Measurements from ENCODE around the gene NCBP2L. TPM values are rescaled to one million over a fixed set of nuclear protein-coding genes. Genes with fewer than 3 reads are reported as not detected.

The NCBP2L gene
- total and polyA plus RNA-seq, 11 donors: not detected

- 53 to 90% (median 78%) methylated on average over 3 of the region's 3 CpGs for WGBS, 4 donors
- no peak for TF ChIP-seq POLR2A (IDR thresholded peaks at IDR 0.05)
- no peak for TF ChIP-seq CTCF (IDR thresholded peaks at IDR 0.05)
- Histone ChIP-seq H3K27ac (peak overlapping the region in 7 of 12 donors; percentile 0 to 73 (median 59)), H3K9me3 (no peaks in the 10 kb centered on the region), H3K4me1 (peaks cover 0 to 72% (median 35%) of the 10 kb centered on the region in 12 donors), H3K36me3 (no peaks in the 10 kb centered on the region), H3K4me3 (no peak overlapping the region), H3K27me3 (peaks cover 0 to 4% (median 0%) of the 10 kb centered on the region in 9 donors)
- intact Hi-C loops (cut with DNase I): no loop called here
- DNase-seq: no peak
- ATAC-seq: peak in 1 of 4 donors; percentile 7
Observed at GRCh38 chrX:107752714-107753113, 24.8 kb upstream of the NCBP2L start.

GRCh38 chrX:107753187-107753586 lies 24.3 kb upstream of the NCBP2L start:
- Histone ChIP-seq H3K9me3 (no peaks in the 10 kb centered on the region), H3K4me1 (peaks cover 0 to 68% (median 33%) of the 10 kb centered on the region in 12 donors), H3K36me3 (no peaks in the 10 kb centered on the region), H3K27ac (peak overlapping the region in 7 of 12 donors; percentile 0 to 73 (median 59)), H3K27me3 (peaks cover 0 to 4% (median 0%) of the 10 kb centered on the region in 9 donors), H3K4me3 (no peak overlapping the region)
- DNase-seq (no peak), ATAC-seq (peak in 2 of 4 donors; percentile 57 to 71)
- intact Hi-C loops (cut with DNase I): no loop called here
- TF ChIP-seq CTCF (IDR thresholded peaks at IDR 0.05) (no peak), POLR2A (IDR thresholded peaks at IDR 0.05) (no peak)
- WGBS, 4 donors: 51 to 59% (median 55%) methylated on average over 4 of the region's 4 CpGs

GRCh38 chrX:107755721-107756120 lies 21.8 kb upstream of the NCBP2L start:
- Histone ChIP-seq H3K27me3 (peaks cover 0 to 9% (median 0%) of the 10 kb centered on the region in 9 donors), H3K27ac (peak overlapping the region; percentile 27 to 88 (median 74)), H3K4me3 (no peak overlapping the region), H3K9me3 (no peaks in the 10 kb centered on the region), H3K36me3 (no peaks in the 10 kb centered on the region), H3K4me1 (peaks cover 0 to 55% (median 31%) of the 10 kb centered on the region in 12 donors)
- DNase-seq (peak in 2 of 5 donors; percentile 25 to 51), ATAC-seq (peak; percentile 76 to 90 (median 81))
- 35 to 50% (median 41%) methylated on average over 3 of the region's 3 CpGs for WGBS, 4 donors
- no peak for TF ChIP-seq CTCF (IDR thresholded peaks at IDR 0.05)
- TF ChIP-seq POLR2A (IDR thresholded peaks at IDR 0.05): no peak
- intact Hi-C loops (cut with DNase I): loop anchor here in 1 of 10 donors (5.0 kb wide), 1 partner anchor 33 kb away; no protein-coding TSS in a partner anchor

- intact Hi-C loops (cut with DNase I): loop anchor here in 1 of 10 donors (5.0 kb wide), 1 partner anchor 36 kb away; no protein-coding TSS in a partner anchor
- DNase-seq (no peak), ATAC-seq (no peak)
- no peak for TF ChIP-seq CTCF (IDR thresholded peaks at IDR 0.05)
- TF ChIP-seq POLR2A (IDR thresholded peaks at IDR 0.05): no peak
- no peaks in the 10 kb centered on the region for H3K9me3 ChIP-seq
- H3K4me3 ChIP-seq: no peak overlapping the region
- H3K36me3 ChIP-seq: no peaks in the 10 kb centered on the region
- 79 to 99% (median 93%) methylated on average over 5 of the region's 5 CpGs for WGBS, 4 donors
- H3K27me3 ChIP-seq: peaks cover 0 to 17% (median 0%) of the 10 kb centered on the region in 9 donors
- H3K4me1 ChIP-seq: peaks cover 0 to 41% (median 15%) of the 10 kb centered on the region in 12 donors
- H3K27ac ChIP-seq: no peak overlapping the region
Observed at GRCh38 chrX:107758231-107758766, 19.2 kb upstream of the NCBP2L start.

Data from heart left ventricle (tissue), 16 donors.